Measurements from ENCODE around the gene NUDT1.

Gene NUDT1

GRCh38 chr7:2224491-2224928 is 17.5 kb upstream of the NUDT1 start:
- DNase-seq (ENCODE audit: low read depth in 2 of 2) = no peak

DNA sequence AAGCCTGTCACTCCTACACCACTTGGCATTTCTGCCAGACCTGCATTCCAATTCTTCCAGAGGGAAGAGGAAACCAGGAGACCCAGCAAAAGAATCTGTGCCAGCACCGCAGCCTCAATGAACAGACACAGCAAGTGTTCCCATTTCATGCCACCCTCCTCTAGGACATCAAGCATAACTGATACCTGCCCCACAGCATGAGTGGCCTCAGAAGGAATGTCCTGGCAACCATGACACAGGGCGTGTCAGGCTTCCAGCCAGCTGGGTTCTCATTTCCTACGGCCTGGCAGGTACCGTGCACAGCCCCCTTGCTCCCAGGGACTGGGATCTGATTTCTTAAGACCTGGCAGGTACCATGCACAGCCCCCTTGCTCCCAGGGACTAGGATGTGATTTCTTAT is 17.1 kb upstream of the NUDT1 start:
- DNase-seq (ENCODE audit: low read depth in 2 of 2) = no peak

DNA sequence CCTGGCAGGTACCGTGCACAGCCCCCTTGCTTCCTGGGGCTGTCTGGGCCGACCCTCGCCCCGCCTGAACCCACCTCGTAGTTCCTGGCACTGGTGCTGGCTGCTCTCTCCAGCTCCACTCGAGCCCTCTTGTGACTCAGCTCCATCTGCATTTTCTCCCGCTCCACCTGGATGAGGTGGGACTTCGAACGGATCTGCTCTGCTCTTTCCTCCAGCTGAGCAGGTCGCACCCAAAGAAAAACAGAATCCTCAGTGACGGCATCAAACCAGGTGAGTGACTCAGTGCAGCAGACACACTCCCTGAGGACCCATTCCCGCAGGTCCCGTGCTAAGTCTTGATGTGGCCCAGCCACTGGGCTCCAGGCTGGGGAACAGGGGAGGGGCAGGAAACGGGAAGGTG is 16.7 kb upstream of the NUDT1 start:
- no peak for DNase-seq (ENCODE audit: low read depth in 2 of 2)

- no peak for DNase-seq (ENCODE audit: low read depth in 2 of 2)
Observed at GRCh38 chr7:2225830-2226229, 16.2 kb upstream of the NUDT1 start.

DNA sequence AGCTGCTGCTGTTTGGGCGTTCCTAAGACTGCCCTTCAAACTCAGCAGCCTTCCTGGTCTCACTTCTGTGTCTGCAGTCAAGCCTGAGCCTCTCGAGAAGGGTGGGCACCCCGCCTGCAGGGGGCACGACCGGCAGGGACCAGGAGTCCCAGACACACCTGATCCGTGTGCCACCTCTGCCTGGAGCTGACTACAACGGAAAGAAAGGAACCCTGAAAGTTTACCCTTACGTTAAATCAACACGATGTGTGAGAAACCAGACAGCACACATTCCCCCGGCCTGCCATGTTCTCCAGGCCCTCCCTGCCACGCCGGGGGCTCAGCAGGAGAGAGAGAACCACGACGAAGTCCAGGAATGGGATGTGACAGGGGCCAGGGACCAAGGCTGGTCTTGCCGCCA is 14.3 kb upstream of the NUDT1 start:
- no peak for DNase-seq (ENCODE audit: low read depth in 2 of 2)

GRCh38 chr7:2228921-2229320 is 13.1 kb upstream of the NUDT1 start:
- DNase-seq (ENCODE audit: low read depth in 2 of 2) = no peak

- DNase-seq (ENCODE audit: low read depth in 2 of 2) = no peak
Observed at GRCh38 chr7:2229467-2229866, 12.6 kb upstream of the NUDT1 start.

GRCh38 chr7:2230226-2230625 is 11.8 kb upstream of the NUDT1 start:
- no peak for DNase-seq (ENCODE audit: low read depth in 2 of 2)

GRCh38 chr7:2230882-2231281 is 11.1 kb upstream of the NUDT1 start:
- no peak for DNase-seq (ENCODE audit: low read depth in 2 of 2)

GRCh38 chr7:2231992-2232765 is 9.8 kb upstream of the NUDT1 start:
- no peak for DNase-seq (ENCODE audit: low read depth in 2 of 2)

DNA sequence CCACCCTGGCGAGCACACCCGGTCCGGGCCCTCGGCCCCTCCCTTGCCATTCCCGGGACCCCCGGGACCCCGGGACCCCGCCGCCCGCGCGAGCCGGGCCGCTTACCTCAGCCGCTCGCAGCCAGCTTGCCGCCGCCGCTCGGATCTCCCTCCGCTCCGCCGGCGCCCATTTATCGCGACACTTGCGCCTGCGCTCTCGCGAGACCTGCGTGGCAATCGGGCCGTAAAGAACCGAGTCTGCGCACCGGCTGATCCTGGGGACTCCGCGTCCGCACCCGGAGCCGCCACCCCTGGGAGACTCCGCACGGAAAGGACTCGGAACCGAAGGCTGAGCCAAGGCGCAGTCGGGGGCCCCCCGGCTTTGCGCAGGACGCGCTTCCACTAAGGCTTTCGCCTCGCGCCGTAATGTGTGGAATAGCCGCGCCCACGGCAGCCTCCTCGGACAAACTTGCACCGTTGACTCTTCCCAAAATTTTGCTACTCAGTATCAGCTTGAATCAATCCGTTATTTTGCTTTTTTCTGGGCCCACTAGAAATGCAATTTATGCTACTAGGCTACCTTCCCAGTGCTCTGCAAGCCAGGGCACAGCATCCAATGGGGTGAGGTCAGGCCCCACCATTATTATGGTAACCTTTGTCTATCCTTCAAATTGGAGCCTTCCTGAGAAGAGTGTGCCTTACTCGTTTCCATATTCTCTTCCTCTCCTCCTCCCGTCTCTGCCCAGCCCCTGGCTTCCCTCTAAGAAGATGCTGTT is 9.1 kb upstream of the NUDT1 start, which contains the start of gene MAD1L1:
Gene MAD1L1 (minus strand): TSS at position 180 of the 755 bp plus-strand sequence. CDS start 2,812 bp downstream, outside the sequence.
- DNase-seq (ENCODE audit: low read depth in 2 of 2) = peak; percentile 68 to 80

GRCh38 chr7:2233926-2234325 is 8.1 kb upstream of the NUDT1 start:
- no peak for DNase-seq (ENCODE audit: low read depth in 2 of 2)

DNA sequence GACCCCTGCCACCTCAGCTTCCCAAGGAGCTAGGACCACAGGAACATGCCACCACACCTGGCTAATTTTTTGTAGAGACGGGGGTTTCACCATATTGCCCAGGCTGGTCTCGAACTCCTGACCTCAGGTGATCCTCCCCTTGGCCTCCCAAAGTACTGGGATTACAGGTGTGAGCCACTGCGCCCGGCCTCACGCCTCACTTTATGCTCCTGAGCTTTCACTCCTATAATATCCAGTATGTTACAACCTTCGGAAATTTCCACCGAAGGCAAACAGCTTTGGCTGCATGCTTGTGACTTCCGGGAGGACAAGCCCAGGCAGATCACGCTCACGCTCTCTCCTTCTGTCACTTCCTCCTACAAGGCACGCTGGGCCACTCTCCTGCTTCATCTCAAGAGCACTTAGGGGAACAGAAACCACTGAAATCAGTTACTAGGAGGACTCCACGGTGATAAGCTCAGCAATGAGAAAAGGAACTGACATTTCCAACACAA is 4.9 kb upstream of the NUDT1 start:
- DNase-seq (ENCODE audit: low read depth in 2 of 2) = no peak

DNA sequence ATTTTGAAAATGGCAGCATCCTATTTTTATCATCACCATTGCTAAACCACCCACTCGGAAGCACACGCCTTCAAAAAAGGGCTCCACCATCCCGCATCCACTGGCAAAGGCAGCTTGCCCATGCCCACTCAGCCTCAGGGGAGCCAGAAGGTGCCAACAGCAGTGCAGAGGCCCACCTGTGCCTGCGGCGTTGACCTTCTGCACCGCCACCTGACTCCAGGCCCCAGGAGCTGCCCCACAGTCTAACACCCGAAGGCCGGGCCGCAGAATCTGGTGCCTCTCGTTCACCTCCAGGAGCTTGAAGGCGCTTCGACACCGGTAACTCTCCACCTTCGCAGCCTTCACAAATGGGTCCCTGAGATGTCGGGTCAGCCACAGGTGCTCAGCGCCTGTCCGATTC is 2.8 kb upstream of the NUDT1 start:
- no peak for DNase-seq (ENCODE audit: low read depth in 2 of 2)

DNA sequence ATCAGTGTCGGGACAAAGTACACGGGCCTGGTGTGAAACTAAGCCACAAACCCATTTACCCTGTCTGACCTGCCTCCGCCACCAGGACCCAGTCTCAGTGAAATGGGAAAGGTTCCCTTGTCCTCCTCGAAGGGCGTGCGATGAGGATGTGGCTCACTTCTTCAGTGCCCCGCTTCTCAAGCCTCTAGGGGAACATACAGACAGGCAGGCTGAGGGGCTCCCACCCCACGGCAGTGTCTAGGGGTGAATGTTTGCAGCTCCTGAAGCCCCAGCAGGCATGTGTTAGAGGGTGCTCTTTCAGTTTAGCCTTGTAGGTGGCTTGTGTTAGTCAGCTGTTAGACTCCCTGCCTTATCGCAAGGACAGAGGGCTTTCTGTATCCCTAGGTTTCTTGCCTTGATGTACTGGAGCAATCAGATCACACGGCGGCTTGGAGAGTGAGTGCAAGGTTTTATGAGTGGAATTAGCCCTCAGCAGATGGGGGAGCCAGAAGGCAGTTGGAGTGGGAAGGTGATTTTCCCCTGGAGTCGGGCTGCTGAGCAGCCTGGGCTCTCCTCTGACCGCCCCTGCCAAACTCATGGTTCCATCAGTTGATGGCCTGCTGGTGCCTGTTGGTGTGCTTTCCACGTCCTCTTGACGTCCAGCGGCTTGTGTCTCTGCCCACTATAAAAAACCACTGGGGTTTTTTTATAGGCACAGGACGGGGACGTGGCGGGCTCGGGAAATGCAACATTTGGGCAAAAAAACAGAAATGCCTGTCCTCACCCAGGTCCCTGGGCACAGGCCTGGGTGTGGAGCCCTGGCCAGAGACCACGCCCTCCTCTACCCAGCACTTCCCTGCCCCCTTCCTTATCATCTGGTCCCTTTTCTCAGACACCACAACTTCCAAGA is 759 bp downstream of the NUDT1 start:
- no peak for DNase-seq (ENCODE audit: low read depth in 2 of 2)

GRCh38 chr7:2243458-2243857 is 1.4 kb downstream of the NUDT1 start:
- no peak for DNase-seq (ENCODE audit: low read depth in 2 of 2)

- no peak for DNase-seq (ENCODE audit: low read depth in 2 of 2)
Observed at GRCh38 chr7:2244404-2244995, 2.5 kb downstream of the NUDT1 start.

- no peak for DNase-seq (ENCODE audit: low read depth in 2 of 2)
Observed at GRCh38 chr7:2245883-2246675, 4.1 kb downstream of the NUDT1 start.

DNA sequence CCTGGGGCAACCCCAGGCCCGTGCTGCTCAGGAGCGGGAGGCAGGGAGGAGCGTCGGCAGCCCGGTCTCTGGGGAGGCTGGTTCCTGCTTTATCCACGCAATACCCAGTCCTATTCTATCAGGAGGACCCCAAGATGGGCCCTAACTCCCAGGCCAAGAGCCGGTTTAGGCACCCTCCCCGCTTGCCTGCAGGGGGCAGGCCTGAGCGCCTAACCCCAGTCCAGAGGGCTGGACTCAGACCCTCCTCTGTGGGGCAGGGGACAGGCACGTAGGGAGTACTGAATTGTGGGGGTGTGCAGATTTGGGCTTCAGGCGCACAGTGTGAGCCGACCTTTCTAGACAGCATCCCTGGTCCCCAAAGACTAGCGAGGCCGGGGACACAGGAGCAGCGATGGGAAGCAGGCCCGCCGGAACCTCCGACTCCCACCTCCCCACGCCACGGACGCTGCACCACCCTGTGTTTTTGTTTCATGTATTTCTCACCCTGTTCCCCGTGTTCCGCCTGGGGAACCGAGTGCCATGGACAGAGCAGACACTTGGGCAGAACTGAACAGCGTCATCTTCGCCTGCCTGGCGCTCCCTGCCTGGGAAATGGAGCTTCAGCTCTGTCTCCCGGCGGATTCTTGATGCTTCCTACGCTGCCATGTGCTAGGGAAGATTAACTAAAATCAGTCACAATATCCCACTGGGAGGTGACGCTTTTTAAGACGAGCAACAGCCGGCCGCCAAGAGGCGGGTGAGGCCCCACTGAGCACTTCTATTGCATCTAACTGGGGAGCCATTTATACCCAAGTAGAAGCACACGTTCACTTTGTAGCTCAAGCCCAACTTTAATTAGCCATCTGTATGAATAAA is 5.3 kb downstream of the NUDT1 start:
- no peak for DNase-seq (ENCODE audit: low read depth in 2 of 2)

Measured in stimulated activated CD8-positive, alpha-beta memory T cell treated with anti-CD3 and anti-CD28 coated beads, Interleukin-7, amount 100 ng/mL, for 4 hours (primary cell).